ENCODE measurements around the gene GP5. TPM values are rescaled to one million over a fixed set of nuclear protein-coding genes. Genes with fewer than 3 reads are reported as not detected.

GP5 gene
- total RNA-seq, 1 donor from 2014 or later = 0.23 TPM

GRCh38 chr3:194375473-194376240 lies 23.4 kb downstream of the GP5 start:
- peaks cover 7% of the 10 kb centered on the region for H3K36me3 Mint-ChIP-seq (ENCODE audit: low read depth, unreplicated experiment)
- peak overlapping the region; percentile 88 for H3K27ac Mint-ChIP-seq (ENCODE audit: unreplicated experiment)
- peaks cover 21% of the 10 kb centered on the region for H3K4me1 Mint-ChIP-seq (ENCODE audit: unreplicated experiment)
- TF ChIP-seq CTCF (IDR thresholded peaks at IDR 0.05; ENCODE audit: unreplicated experiment) = no peak
- peak overlapping the region; percentile 9 for H3K4me3 Mint-ChIP-seq (ENCODE audit: unreplicated experiment)
- no peaks in the 10 kb centered on the region for H3K9me3 Mint-ChIP-seq (ENCODE audit: unreplicated experiment)
- DNase-seq (ENCODE audit: low spot score) = peak; percentile 33
- peaks cover 11% of the 10 kb centered on the region for H3K27me3 Mint-ChIP-seq (ENCODE audit: unreplicated experiment)

GRCh38 chr3:194374935-194375334 lies 24.1 kb downstream of the GP5 start:
- H3K4me1 Mint-ChIP-seq (ENCODE audit: unreplicated experiment) = peaks cover 15% of the 10 kb centered on the region
- no peak for DNase-seq (ENCODE audit: low spot score)

GRCh38 chr3:194373899-194374298 lies 25.2 kb downstream of the GP5 start:
- Mint-ChIP-seq H3K9me3 (ENCODE audit: unreplicated experiment) (no peaks in the 10 kb centered on the region), H3K36me3 (ENCODE audit: low read depth, unreplicated experiment) (peaks cover 7% of the 10 kb centered on the region), H3K27me3 (ENCODE audit: unreplicated experiment) (peaks cover 8% of the 10 kb centered on the region), H3K27ac (ENCODE audit: unreplicated experiment) (no peak overlapping the region), H3K4me1 (ENCODE audit: unreplicated experiment) (peaks cover 14% of the 10 kb centered on the region), H3K4me3 (ENCODE audit: unreplicated experiment) (no peak overlapping the region)
- TF ChIP-seq CTCF (IDR thresholded peaks at IDR 0.05; ENCODE audit: unreplicated experiment) = no peak
- no peak for DNase-seq (ENCODE audit: low spot score)

More at GRCh38 chr3:194374935-194375334, 24.1 kb downstream of the GP5 start:
- Mint-ChIP-seq H3K36me3 (ENCODE audit: low read depth, unreplicated experiment) (peaks cover 7% of the 10 kb centered on the region), H3K27ac (ENCODE audit: unreplicated experiment) (no peak overlapping the region), H3K4me3 (ENCODE audit: unreplicated experiment) (no peak overlapping the region), H3K9me3 (ENCODE audit: unreplicated experiment) (no peaks in the 10 kb centered on the region), H3K27me3 (ENCODE audit: unreplicated experiment) (peaks cover 8% of the 10 kb centered on the region)
- TF ChIP-seq CTCF (IDR thresholded peaks at IDR 0.05; ENCODE audit: unreplicated experiment) = no peak

- Mint-ChIP-seq H3K36me3 (ENCODE audit: low read depth, unreplicated experiment) (peaks cover 7% of the 10 kb centered on the region), H3K4me1 (ENCODE audit: unreplicated experiment) (peaks cover 14% of the 10 kb centered on the region), H3K4me3 (ENCODE audit: unreplicated experiment) (no peak overlapping the region), H3K27me3 (ENCODE audit: unreplicated experiment) (peaks cover 11% of the 10 kb centered on the region), H3K9me3 (ENCODE audit: unreplicated experiment) (no peaks in the 10 kb centered on the region), H3K27ac (ENCODE audit: unreplicated experiment) (no peak overlapping the region)
- TF ChIP-seq CTCF (IDR thresholded peaks at IDR 0.05; ENCODE audit: unreplicated experiment) = no peak
- no peak for DNase-seq (ENCODE audit: low spot score)
Observed at GRCh38 chr3:194373028-194373427, 26.0 kb downstream of the GP5 start.

- H3K4me3 Mint-ChIP-seq (ENCODE audit: unreplicated experiment) = no peak overlapping the region
- H3K27ac Mint-ChIP-seq (ENCODE audit: unreplicated experiment) = no peak overlapping the region
Observed at GRCh38 chr3:194370753-194371152, 28.3 kb downstream of the GP5 start.

More at GRCh38 chr3:194370753-194371152, 28.3 kb downstream of the GP5 start:
- Mint-ChIP-seq H3K27me3 (ENCODE audit: unreplicated experiment) (peaks cover 12% of the 10 kb centered on the region), H3K9me3 (ENCODE audit: unreplicated experiment) (no peaks in the 10 kb centered on the region), H3K36me3 (ENCODE audit: low read depth, unreplicated experiment) (peaks cover 7% of the 10 kb centered on the region), H3K4me1 (ENCODE audit: unreplicated experiment) (peaks cover 8% of the 10 kb centered on the region)
- no peak for TF ChIP-seq CTCF (IDR thresholded peaks at IDR 0.05; ENCODE audit: unreplicated experiment)
- no peak for DNase-seq (ENCODE audit: low spot score)
